Sigmoid colon (tissue), 4 donors: Measurements from ENCODE around the gene SLC6A18.

Source experiments
- CTCF ChIP-seq, 4 experiments: fragments of 450-650 bp in 3 of 4; fragments of 200-600 bp in 1 of 4; IDR thresholded peaks; one replicate each; pipeline ENCODE4 v1.5.1; 2016 to 2019; ENCODE audit warnings: antibody characterized with exemption in 4 of 4, mild to moderate bottlenecking in 3 of 4, moderate library complexity in 2 of 4
- POLR2A ChIP-seq, 2 donors: fragments of 450-650 bp; IDR thresholded peaks; one replicate each; pipeline ENCODE4 v1.6.1; 2016; ENCODE audit warnings: antibody characterized with exemption in 2 of 2, mild to moderate bottlenecking in 2 of 2, moderate library complexity in 2 of 2
- POLR2AphosphoS5 ChIP-seq, 4 donors: sonication (generic); formaldehyde crosslinking; IDR thresholded peaks; one replicate each; pipeline ENCODE4 v1.6.1; 2017; ENCODE audit warnings: antibody characterized with exemption in 4 of 4

- no peak for TF ChIP-seq CTCF (IDR thresholded peaks at IDR 0.05)
- no peak for TF ChIP-seq POLR2A (IDR thresholded peaks at IDR 0.05)
- no peak for TF ChIP-seq POLR2AphosphoS5 (IDR thresholded peaks at IDR 0.05)
These were observed 5.4 kb downstream of the SLC6A18 start for GRCh38 chr5:1230551-1230950.
